NK-92 treated with Interleukin-12 subunit alpha and Interleukin-12 subunit beta, amount 100 ng/mL, for 24 hours (cell line): ENCODE results near the gene NBEA.
"Not testable (repeated sequence)": the region's sequence is repeated elsewhere in the genome, so short reads cannot be mapped to it uniquely, and the experiment has no call there.

ENCODE experiments used
- DNase-seq: peaks from one replicate; lab custom pipeline; 2025; lab: John Stamatoyannopoulos, UW

Gene NBEA, protein sequence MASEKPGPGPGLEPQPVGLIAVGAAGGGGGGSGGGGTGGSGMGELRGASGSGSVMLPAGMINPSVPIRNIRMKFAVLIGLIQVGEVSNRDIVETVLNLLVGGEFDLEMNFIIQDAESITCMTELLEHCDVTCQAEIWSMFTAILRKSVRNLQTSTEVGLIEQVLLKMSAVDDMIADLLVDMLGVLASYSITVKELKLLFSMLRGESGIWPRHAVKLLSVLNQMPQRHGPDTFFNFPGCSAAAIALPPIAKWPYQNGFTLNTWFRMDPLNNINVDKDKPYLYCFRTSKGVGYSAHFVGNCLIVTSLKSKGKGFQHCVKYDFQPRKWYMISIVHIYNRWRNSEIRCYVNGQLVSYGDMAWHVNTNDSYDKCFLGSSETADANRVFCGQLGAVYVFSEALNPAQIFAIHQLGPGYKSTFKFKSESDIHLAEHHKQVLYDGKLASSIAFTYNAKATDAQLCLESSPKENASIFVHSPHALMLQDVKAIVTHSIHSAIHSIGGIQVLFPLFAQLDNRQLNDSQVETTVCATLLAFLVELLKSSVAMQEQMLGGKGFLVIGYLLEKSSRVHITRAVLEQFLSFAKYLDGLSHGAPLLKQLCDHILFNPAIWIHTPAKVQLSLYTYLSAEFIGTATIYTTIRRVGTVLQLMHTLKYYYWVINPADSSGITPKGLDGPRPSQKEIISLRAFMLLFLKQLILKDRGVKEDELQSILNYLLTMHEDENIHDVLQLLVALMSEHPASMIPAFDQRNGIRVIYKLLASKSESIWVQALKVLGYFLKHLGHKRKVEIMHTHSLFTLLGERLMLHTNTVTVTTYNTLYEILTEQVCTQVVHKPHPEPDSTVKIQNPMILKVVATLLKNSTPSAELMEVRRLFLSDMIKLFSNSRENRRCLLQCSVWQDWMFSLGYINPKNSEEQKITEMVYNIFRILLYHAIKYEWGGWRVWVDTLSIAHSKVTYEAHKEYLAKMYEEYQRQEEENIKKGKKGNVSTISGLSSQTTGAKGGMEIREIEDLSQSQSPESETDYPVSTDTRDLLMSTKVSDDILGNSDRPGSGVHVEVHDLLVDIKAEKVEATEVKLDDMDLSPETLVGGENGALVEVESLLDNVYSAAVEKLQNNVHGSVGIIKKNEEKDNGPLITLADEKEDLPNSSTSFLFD (N-terminal part only)

DNA sequence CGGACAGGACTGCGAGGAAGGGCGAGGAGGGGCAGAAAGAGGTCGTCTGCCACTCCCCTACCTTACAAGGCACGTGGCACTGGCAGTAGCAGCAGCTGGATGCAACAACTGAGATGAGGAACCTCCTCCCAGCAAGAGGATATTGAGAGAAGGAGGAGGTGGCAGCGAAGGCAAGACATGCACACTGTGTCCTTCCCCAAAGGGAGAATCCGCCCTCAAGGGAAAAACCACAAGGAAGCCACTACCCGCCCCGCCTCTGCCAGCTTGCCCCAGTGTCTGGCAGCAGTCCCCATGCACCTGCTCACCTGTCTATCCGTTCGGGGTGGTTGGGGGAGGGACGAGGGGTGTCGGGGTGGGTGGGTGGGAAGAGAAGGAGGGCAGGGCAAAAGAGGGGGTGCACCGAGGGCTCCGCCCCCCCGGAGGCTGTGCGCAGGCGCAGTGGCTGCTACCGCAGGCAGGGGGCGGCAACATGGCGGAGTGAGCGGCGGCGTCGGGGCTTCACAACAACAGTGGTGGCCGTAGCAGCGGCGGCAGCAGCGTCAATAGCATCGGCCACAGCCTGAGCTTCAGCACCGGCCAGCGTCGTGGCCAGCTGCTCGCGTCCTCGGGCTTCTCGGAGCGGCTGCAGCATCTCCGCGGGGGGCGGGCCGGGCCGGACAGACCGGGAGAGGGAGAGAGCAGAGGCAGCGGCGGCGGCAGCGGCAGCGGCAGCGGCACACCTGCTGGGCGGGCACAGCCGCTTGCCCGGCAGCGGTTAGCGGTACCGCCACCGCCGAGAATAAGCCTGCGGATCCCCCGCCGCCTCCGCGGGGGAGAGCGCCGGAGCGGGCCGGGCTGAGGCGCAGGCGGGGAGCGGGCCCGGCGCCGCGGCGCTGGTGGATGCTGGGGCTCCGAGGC, at the start of gene NBEA:
Gene NBEA (plus strand): TSS at position 436 of the 897 bp plus-strand sequence. CDS start 551 bp downstream, outside the sequence.
- DNase-seq: no peak

DNA sequence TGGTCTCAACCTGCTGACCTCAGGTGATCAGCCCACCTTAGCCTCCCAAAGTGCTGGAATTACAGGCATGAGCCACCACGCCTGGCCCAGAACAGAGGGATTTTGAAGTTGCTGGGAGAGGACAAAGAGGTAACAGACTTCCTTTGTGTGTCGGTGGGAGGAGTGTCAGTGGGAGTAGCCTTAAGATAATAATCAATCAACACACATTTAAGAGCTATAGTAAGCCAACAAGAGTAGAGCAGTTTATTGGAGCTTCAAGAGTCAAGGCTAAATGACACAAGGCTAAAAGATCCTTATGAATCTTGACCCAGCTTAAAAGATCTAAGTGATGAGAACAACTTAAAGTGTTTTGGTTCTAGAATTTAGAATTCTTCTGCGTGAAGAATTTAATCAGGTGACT, 47.3 kb upstream of the NBEA start:
- DNase-seq: no peak

DNA sequence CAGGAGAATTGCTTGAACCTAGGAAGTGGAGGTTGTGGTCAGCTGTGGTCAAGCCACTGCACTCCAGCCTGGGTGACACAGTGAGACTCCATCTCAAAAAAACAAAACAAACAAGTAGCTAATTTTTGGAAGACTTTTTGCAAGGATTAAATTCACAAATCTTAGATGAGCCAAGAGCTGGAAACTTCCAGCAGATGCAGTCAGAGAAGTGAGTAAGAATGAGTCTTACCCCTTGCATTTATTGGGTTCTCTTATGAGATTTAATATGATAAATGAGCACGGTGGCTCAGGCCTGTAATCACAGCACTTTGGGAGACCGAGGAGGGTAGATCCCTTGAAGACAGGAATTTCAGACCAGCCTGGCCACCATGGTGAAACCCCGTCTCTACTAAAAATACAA, 44.9 kb upstream of the NBEA start:
- no peak for DNase-seq

DNA sequence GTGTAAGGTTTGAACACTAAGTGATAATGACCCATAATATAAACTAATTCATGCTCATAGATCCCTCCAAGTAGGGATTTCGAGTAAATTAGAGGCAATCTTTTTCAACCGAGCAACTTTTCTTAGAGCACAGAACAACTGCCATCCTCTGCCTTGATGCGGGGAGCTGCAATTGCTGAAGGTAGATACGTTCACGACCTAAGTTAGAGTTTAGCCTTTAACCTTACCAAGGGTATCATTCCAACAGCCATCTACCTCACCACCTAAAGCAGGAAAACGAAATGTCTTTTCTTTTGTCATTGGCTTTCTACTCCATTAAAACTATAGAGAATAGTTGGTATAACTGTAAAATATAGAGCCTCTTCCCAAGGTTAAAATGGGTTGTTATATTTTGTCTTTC, 42.2 kb upstream of the NBEA start:
- DNase-seq: no peak

DNA sequence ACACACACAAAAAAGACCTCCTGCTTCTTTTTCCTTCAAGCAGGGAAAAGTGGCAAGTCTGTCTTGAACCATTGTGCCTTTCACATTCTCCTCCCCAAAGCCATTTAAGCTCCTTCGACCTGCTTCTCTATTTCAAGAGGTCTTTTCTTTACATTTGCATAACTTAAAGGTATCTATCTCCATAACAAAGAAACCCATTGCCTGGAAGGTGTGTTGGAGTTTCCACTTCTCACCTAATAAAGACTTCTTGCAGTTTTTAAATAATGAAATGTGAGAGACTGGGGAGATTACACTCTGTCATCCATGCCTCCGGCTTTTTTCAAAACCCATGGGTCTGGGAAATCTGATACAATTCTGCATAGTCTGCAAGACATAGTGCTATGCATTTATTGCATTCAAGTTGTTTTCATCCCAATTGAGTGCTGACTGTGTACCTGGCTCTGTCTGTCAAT, 41.8 kb upstream of the NBEA start:
- DNase-seq: no peak

DNA sequence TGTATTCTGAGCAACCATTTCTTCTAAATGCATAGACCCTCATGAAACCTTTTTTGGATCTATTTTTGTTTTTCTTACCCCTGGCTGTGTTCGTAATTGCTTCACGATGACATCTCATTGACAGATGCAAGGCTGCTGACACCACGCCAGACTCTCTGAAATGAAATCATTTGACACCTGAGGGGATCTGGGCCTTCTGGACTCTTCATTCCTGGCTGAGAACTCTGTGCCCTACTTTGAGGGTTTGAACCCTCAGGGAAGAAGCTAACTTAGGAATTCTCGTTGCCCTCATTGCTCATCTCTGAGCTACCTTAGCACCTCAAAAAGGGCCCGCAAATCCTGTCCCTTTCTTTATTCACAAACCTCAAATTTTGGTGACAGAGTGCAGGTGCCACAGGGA, 40.5 kb upstream of the NBEA start:
- no peak for DNase-seq

DNA sequence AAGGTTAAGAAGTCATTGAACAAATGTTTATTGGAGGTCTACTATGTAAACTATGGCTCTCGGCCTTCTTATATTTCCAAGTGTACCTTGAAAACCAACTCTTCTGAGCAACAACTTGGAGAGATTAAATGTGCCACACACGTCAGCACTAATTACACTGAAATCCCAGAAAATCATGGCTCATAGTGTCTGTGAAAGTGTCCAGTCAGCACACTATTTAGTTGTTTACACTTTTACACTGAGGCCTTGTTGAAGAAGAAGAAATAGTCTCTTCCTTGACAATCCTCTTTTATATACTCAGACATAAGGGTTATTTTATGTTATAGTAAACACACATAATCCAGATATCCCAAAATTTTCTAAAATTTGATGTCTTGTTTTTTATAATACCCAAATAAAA, 30.9 kb upstream of the NBEA start:
- no peak for DNase-seq

DNA sequence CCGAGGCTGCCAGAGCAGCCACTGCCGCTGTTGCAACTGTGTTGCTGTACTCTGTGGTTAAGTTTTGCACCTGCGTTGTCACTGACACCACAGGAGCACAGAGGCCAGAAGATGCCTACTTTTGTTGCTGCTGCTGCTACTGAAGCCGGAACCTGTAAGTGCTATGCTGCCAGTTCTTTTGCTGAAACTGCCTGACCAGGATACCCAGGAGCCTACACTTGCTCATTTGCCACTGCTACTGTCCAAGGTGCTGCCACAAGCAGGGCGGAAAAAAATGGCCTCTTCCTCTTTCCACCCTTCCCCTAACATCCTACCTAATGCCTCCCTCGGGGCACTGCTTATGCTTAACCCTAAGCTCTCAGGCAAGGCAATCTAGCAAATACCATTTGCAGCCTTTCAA, 29.0 kb upstream of the NBEA start:
- peak; percentile 3 for DNase-seq

DNA sequence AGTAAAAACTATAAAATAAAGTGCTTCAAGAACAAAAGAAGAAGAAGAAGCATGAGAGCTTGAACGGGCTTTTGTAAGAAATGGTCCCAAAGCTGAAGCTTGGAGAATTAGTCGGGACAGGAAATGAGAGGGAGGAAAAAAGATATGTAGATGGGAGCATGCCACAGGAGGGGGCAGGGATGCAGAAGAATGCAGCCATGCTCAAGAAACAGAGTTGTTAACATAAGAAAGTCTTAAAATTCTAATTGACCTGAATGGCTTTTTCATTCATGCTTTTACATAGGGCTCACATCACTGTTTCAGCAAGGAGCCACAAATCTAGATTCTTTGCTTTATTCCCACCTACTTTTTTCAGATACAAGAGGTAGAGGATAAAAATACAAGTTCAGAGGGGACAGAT, 27.7 kb upstream of the NBEA start:
- no peak for DNase-seq

DNA sequence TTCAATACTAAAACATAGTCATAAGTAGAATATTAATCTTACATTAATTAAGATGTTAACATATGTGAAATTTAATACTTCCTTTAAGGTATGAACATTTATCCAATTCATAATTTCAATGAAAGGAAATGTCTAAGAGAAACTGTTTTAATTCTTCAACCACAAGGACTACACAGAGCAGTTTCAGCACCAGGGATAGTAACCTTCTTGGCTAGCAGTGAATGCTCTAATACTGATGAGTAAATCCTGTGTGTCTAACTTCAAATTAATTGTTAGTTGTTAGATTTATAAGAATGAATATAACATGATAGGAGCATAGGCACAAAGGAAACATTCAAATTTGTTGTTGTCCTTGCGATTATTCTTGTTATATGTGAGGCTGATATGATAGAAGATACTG, 15.6 kb upstream of the NBEA start:
- DNase-seq: no peak

DNA sequence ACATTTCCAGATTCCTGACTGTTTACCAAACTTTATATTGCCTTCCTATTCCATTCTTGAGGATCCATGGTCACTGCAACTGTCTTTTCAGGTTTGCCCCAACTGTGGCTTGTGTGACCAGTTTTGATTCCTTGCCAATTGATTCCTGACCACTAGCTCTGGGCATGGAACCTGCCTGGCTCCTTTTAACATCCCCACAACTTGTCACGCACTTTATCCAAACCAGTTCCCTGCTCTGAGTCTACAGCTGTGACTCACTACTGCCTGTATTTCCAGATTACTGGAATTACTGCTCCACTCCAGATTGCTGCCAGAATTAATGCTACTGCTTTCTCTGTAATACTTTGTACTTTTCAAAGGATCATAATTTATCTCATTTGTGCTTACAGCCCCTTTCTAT, 13.4 kb upstream of the NBEA start:
- not testable (repeated sequence) for DNase-seq

DNA sequence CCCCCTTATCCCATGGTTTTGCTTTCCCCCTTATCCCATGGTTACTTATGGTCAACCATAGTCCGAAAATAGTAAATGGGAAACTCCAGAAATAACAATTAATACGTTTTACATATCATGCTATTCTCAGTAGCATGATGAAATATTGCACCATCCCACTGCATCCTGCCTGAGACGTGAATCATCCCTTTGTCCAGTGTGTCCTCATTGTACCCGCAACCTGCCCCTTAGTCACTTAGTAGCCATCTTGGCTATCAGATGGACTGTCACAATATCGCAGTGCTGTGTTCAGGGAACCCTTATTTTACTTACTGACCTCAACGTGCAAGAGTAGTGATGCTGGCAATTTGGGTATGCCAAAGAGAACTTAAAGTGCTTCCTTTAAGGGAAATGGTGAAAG, 10.5 kb upstream of the NBEA start:
- no peak for DNase-seq

DNA sequence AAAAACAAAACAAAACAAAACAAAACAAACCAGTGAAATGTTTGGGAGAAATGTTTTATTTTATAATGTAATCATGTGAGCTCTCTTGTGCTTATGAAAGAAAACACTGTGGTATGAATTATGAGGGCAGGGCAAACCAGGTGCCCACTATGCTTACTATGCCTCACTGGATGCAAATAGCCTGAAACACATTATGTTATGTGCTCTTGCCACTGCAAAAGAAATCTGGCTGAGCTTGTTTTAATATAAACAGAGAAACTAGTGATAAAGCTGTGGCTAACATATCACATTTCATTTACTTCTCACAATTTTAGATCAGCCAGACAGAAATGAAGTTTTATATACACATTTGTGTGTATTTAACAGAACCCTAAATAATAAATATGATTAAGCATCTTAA, 8.7 kb upstream of the NBEA start:
- DNase-seq: no peak

DNA sequence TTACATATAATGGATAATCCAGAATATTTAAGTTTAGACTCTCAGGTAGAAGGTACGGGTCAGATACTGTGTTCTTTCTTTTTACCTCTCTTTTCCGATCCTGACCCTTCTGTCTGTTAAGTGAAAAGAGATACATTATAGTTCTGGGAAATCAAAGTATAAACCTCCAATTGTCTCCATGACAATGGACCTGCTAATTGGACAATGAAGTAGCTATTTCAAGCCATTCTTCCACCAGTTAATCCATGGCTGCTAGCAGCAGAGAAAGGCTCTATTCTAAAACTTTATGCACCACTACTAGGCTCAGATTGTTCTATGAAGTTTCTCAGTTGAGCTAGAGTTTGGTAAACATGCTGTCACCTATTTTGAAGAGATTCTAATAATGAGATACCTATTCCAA, 8.3 kb upstream of the NBEA start:
- DNase-seq: no peak

DNA sequence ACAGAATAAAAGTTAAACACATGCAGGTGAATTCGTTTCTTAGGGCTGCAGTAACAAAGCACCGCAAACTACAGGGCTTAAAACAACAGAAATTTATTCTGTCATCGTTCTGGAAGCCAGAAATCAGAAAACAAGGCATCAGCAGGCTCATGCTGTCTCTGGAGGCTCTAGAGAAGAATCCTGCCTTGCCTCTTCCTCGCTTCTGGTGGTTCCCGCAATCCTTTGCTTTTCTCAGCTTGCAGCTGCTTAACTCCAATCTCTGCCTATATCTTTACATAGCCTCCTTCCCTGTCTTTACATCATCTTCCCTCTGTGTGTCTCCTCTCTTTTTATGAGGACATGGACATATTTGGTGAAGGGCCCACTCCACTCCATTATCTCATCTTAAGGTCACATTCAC, 6.2 kb upstream of the NBEA start:
- no peak for DNase-seq

DNA sequence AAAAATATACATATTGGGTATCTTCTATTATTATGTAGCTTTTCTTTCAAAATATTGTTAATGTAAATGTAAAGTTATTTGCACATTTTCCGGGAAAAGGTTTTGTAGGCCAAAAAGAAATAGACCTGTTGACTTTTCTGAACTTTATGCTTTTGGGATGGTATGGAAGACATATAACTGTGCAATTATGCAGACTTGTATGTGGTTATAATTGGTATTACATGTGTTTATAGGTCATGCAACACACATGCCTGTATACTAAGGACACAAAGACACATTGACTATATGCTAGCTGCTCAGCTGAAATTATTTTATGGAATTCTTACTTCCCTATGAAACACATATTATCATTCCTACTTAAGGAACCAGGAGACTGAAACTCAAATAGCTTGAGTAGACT, 2.3 kb upstream of the NBEA start:
- no peak for DNase-seq

DNA sequence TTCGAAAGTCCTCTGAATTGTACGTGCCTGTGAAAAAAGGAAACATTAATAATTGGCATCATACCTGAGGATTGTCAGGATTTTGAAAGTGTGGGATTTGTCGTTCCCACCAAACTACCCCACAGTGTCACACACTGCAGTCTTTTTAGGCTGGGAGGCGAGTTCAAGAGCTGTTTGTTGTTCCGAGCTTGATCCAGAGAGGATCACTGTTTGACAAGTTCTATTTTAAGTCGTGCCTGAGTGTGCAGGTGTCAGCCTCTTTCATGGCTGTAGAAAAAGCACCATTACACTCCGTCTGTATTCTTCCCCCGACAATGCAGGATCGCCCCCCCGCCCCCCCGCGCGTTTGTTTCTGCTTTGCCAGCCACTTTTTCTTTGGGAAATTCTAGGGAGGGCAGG, 635 bp upstream of the NBEA start:
- no peak for DNase-seq

DNA sequence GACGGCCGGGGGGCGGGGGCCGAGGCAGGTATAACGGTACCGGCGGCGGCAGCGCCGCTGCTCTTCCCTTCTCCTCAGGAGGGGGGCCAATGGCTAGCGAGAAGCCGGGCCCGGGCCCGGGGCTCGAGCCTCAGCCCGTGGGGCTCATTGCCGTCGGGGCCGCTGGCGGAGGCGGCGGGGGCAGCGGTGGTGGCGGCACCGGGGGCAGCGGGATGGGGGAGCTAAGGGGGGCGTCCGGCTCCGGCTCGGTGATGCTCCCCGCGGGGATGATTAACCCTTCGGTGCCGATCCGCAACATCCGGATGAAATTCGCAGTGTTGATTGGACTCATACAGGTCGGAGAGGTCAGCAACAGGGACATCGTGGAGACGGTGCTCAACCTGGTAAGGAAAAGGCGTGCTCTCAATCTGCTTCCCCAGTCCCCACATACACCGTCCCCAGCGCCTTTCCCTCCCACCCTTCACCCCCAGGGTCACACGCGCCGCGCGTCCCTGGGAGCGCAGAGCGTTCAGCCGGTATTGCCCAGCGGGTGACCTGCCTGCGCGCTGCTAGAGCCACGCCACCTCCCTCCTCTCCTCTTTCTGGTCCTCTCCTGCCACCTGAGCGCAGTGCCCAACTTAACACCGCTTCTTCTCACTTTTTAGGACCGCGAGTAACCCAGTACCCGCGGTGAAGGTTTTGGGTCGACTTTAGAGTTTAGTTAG, 814 bp downstream of the NBEA start:
- no peak for DNase-seq

DNA sequence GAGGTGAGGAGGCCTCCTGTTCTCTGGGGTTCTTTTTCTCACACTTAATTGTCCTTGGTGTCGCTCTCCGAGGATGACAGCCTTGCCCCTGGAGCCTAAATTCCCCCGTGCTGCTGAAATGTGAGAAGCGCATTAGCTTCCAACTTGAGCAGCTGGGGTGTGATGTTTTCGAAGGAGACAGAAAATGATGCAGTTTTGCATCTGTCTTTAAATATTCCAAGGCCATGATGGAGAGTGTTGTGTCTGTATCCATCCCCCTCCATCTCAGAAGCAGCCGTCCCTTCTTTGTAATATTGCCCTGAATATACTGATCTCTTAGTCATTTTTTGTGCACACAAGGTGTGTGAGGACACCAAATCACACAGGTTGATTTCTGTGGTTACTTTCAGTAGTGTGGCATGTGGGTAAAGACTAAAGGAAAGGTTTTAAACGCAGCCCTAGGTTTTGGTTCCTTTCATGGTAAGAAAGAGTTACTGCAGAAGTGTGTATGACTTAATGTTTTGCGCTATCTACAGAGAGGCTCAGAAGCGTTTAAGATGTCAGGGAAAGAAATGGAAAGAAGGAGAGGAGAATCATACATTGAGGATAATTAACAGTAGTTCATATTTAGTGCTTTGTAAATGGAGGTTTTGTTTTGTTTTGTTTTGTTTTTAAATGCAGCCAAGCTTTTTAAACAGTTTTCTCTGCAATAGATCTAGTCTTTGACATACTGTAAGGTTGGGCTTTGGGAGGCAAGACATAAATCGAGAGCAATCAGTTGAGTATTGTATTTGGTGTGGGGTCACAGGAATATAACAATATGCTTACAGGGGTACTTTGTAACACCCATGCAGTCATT, 1.6 kb downstream of the NBEA start:
- no peak for DNase-seq

DNA sequence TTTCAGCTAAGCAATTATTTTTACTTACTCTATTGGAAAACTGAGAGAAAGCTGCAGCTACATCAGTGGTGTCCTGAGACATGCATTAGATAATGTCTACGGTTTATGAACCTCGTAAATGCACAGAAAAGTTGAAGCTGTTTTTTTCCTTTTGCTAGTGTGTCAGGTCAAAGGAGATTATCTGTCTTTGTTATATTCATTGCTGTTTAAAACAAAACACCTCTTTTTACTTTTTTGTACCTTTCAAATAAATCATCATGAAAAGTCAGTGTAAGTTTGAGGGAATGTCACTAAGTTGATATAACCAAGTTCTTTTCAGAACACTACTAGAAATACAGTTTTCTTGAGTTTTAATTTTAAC, 2.2 kb downstream of the NBEA start:
- DNase-seq: no peak
